Measurements from ENCODE around the gene VTCN1.
A peak's percentile ranks its signal among the peaks of the same experiment; 100 is the strongest.

The VTCN1 gene

DNA sequence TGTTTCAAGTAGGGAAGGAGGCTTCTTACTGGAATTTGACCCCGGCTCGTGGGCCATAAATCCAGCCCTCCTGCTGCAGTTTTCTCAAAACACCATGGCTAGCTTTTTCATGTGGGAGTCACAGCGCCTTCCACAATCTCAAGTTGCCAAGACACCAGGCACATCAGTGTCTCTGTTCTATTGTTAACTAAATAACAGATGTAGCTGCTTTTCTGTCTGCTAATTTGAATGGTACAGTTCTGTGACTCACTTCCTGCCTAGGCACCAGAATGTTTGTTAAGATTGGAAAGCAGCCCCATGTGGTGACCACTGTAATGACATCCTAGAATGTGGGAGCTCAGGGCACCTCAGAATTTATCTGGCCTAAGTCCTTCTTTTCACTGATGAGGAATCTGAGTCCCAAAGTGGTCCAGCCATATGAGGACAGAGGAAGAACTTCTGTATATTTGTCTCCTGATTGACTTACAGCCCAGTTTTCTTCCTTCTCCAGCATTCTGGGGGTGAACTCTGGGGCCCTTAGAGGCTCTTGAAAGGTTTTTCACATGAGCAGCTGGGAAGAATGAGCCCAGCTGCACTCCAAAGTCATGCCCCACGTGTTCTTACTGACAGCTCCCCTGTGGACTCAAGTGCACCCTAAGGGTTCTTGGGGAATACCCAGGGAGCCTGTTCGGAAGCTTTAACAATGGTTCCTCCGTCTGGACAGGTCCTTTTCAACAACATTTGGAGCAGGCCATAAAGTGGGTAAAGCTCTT is 116.7 kb downstream of the VTCN1 start:
- peak; percentile 80 for DNase-seq

Data from DMS79 (cell line).